Endodermal cell (in vitro differentiated cells): ENCODE measurements around the gene ISY1. TPM values are rescaled to one million over a fixed set of nuclear protein-coding genes. Genes with fewer than 3 reads are reported as not detected.
"Not testable (repeated sequence)": the region's sequence is repeated elsewhere in the genome, so short reads cannot be mapped to it uniquely, and the experiment has no call there.

Source experiments
- DNase-seq: peaks from one replicate; pipeline ENCODE4 v3.0.0-alpha.2; 2017
- H3K27ac ChIP-seq: 2 replicates; pipeline ENCODE4 v1.5.1; 2013; ENCODE audit warnings: mild to moderate bottlenecking, low read depth, low read length, moderate library complexity
- H3K27me3 ChIP-seq: 2 replicates; pipeline ENCODE4 v1.6.1; 2013; ENCODE audit warnings: mild to moderate bottlenecking, low read length, moderate library complexity; ENCODE audit not compliant: insufficient read depth, control insufficient read depth, poor library complexity, severe bottlenecking
- H3K36me3 ChIP-seq: 2 replicates; pipeline ENCODE4 v1.7.0; 2013; ENCODE audit warnings: mild to moderate bottlenecking, low read length, moderate library complexity; ENCODE audit not compliant: control insufficient read depth, insufficient read depth
- H3K4me1 ChIP-seq: one replicate; pipeline ENCODE4 v1.7.0; 2013; ENCODE audit warnings: low read length; ENCODE audit not compliant: control insufficient read depth, insufficient read depth
- H3K4me3 ChIP-seq: 2 replicates; pipeline ENCODE4 v1.5.1; 2013; ENCODE audit warnings: mild to moderate bottlenecking, low read length, moderate library complexity
- H3K9ac ChIP-seq: 2 replicates; pipeline ENCODE4 v1.6.1; 2013; ENCODE audit warnings: mild to moderate bottlenecking, low read length, moderate library complexity; ENCODE audit not compliant: poor library complexity, severe bottlenecking; ENCODE audit errors: extremely low read depth
- H3K9me3 ChIP-seq: 2 replicates; pipeline ENCODE4 v1.6.1; 2013; ENCODE audit warnings: mild to moderate bottlenecking, low read length, moderate library complexity; ENCODE audit not compliant: control insufficient read depth
- H3K27ac Mint-ChIP-seq: 2 replicates; pipeline ENCODE4 v1.8.0; 2020; ENCODE audit warnings: mixed read lengths
- H3K27me3 Mint-ChIP-seq: 2 replicates; pipeline ENCODE4 v1.8.0; 2021; ENCODE audit warnings: mild to moderate bottlenecking, mixed read lengths; ENCODE audit not compliant: insufficient read depth
- H3K36me3 Mint-ChIP-seq: 2 replicates; pipeline ENCODE4 v1.8.0; 2020; ENCODE audit warnings: low read depth, mixed read lengths
- H3K4me1 Mint-ChIP-seq: 2 replicates; pipeline ENCODE4 v1.8.0; 2020; ENCODE audit warnings: mixed read lengths
- H3K4me3 Mint-ChIP-seq: 2 replicates; pipeline ENCODE4 v1.8.0; 2020; ENCODE audit warnings: mild to moderate bottlenecking, moderate library complexity, mixed read lengths
- H3K9me3 Mint-ChIP-seq: 2 replicates; pipeline ENCODE4 v1.8.0; 2020; ENCODE audit warnings: mild to moderate bottlenecking, mixed read lengths
- CTCF ChIP-seq: fragments of 200-600 bp; sonication (generic); conservative IDR thresholded peaks from 2 replicates; pipeline ENCODE4 v1.5.0; 2021; ENCODE audit warnings: antibody characterized with exemption, mild to moderate bottlenecking
- WGBS, 2 experiments: methylation state at CpG; one replicate each; pipeline versions ENCODE4 v1.1.5 to v1.1.7; 2013; ENCODE audit warnings: missing lambda C conversion rate in 2 of 2, mixed read lengths in 1 of 2; ENCODE audit not compliant: insufficient coverage in 1 of 2, insufficient read length in 1 of 2; 5-methylcytosine and 5-hydroxymethylcytosine counted together
- total RNA-seq, 2 donors: library from RNA; stranded (reverse); fragmentation: NEBNext Ultra II Directional in 1 of 2; extraction: Animal tissue kit (Norgen Biotek cat#: 25700) in 1 of 2; gene quantifications; 2 replicates in 1 of 2; 3 replicates in 1 of 2; pipeline ENCODE4 v1.2.1, GENCODE V29; 2021

The ISY1 gene
- total RNA-seq, 2 donors from 2014 or later = 28.9 to 32.9 TPM

- Mint-ChIP-seq H3K9me3 (no peaks in the 10 kb centered on the region), H3K36me3 (no peaks in the 10 kb centered on the region), H3K4me1 (peaks cover 3% of the 10 kb centered on the region), H3K27ac (no peak overlapping the region), H3K27me3 (no peaks in the 10 kb centered on the region), H3K4me3 (no peak overlapping the region)
- H3K4me1 ChIP-seq = no peaks in the 10 kb centered on the region
- no peaks in the 10 kb centered on the region for H3K9me3 ChIP-seq
- no peaks in the 10 kb centered on the region for H3K36me3 ChIP-seq
- no peak overlapping the region for H3K9ac ChIP-seq
- no peak overlapping the region for H3K4me3 ChIP-seq
- 81 to 86% methylated on average over 1 of the region's 1 CpG for WGBS, 2 experiments
- no peak overlapping the region for H3K27ac ChIP-seq
- no peak for DNase-seq
- TF ChIP-seq CTCF = no peak
- H3K27me3 ChIP-seq = no peaks in the 10 kb centered on the region
These were observed 27.0 kb upstream of the ISY1 start for GRCh38 chr3:129187857-129188256.

- Histone ChIP-seq H3K9ac (no peak overlapping the region), H3K36me3 (peaks cover 4% of the 10 kb centered on the region), H3K27me3 (no peaks in the 10 kb centered on the region), H3K4me1 (no peaks in the 10 kb centered on the region), H3K27ac (no peak overlapping the region), H3K9me3 (no peaks in the 10 kb centered on the region), H3K4me3 (no peak overlapping the region)
- Mint-ChIP-seq H3K9me3 (no peaks in the 10 kb centered on the region), H3K27ac (no peak overlapping the region), H3K4me3 (no peak overlapping the region), H3K36me3 (peaks cover 4% of the 10 kb centered on the region), H3K27me3 (no peaks in the 10 kb centered on the region), H3K4me1 (peaks cover 7% of the 10 kb centered on the region)
- no peak for DNase-seq
- no peak for TF ChIP-seq CTCF
- 100% methylated on average over 2 of the region's 3 CpGs; no CpG with 5 or more reads in 1 of the 2 experiments for WGBS, 2 experiments
These were observed 24.9 kb upstream of the ISY1 start for GRCh38 chr3:129185783-129186182.

DNA sequence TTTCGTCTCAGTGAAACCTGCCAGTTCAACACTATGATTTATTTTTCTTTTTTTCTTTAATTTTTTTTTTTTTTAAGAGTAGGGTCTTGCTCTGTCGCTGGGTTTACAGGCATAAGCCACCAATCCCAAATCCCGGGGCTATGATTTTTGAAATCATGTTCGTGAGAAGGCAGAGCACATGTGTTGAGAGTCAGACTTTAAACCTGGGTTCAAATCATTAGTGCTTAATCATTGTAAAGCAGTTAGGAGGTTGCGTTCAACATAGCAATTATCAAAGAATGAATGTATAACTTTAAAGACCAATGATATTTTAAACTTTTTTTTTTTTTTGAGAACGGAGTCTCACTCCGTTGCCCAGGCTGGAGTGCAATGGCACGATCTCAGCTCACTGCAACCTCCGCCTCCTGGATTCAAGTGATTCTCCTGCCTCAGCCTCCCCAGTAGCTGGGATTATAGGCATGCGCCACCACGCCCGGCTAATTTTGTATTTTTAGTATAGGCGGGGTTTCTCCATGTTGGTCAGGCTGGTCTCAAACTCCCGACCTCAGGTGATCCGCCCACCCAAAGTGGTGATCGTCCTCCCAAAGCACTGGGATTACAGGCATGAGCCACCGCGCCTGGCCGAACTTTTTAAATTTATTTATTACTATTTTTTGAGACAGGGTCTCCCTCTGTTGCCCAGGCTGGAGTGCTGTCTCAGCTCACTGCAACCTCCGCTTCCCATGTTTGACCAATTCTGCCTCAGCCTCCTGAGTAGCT, 24.1 kb upstream of the ISY1 start:
- H3K27ac Mint-ChIP-seq, H3K9me3 ChIP-seq, H3K27me3 ChIP-seq, H3K9me3 Mint-ChIP-seq, DNase-seq, H3K27ac ChIP-seq, H3K4me1 ChIP-seq, H3K27me3 Mint-ChIP-seq: not testable (repeated sequence)
- H3K36me3 Mint-ChIP-seq = peaks cover 10% of the 10 kb centered on the region
- peak overlapping the region; percentile 98 for H3K4me3 Mint-ChIP-seq
- WGBS, 2 experiments = 91 to 95% methylated on average over 15 to 19 of the region's 20 CpGs
- H3K4me1 Mint-ChIP-seq = peaks cover 13% of the 10 kb centered on the region
- Histone ChIP-seq H3K4me3 (peak overlapping the region; percentile 93), H3K9ac (peak overlapping the region; percentile 95), H3K36me3 (peaks cover 11% of the 10 kb centered on the region)

DNA sequence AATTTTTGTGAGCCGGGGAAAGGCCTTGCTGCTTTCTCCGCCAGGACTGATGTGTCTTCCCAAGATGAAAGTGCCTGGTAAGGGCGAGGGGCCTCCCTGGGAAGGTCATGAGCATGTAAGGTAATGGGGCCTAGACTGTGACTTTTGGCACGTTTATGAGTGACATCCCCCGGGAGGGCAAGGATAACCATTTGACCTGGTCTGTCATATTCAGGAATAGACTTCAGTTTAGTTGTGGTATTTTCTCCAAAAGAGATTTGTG, 23.5 kb upstream of the ISY1 start:
- Histone ChIP-seq H3K4me1 (no peaks in the 10 kb centered on the region), H3K4me3 (peak overlapping the region; percentile 93), H3K9me3 (no peaks in the 10 kb centered on the region), H3K27me3 (no peaks in the 10 kb centered on the region), H3K9ac (peak overlapping the region; percentile 95), H3K36me3 (peaks cover 17% of the 10 kb centered on the region), H3K27ac (peak overlapping the region; percentile 76)
- Mint-ChIP-seq H3K4me3 (peak overlapping the region; percentile 98), H3K27me3 (no peaks in the 10 kb centered on the region), H3K27ac (peak overlapping the region; percentile 95), H3K4me1 (peaks cover 15% of the 10 kb centered on the region), H3K36me3 (peaks cover 12% of the 10 kb centered on the region), H3K9me3 (no peaks in the 10 kb centered on the region)
- no peak for TF ChIP-seq CTCF
- DNase-seq = no peak
- WGBS, 2 experiments = 10 to 16% methylated on average over 5 of the region's 5 CpGs
